Caki2 (cell line): ENCODE results near the gene OR5AC2. TPM values are rescaled to one million over a fixed set of nuclear protein-coding genes. Genes with fewer than 3 reads are reported as not detected.

Experiments
- DNase-seq: peaks from one replicate; pipeline ENCODE4 v3.0.0-alpha.2; 2015; ENCODE audit warnings: low read depth
- in situ Hi-C: cut with HindIII; loops from 2 replicates; pipeline ENCODE4 v1.10.0; 2016; ENCODE audit warnings: low sequenced_read_pairs, low pct_unique_long_range_greater_than_20kb, mixed read lengths
- total RNA-seq: library from RNA; depleted of rRNA; stranded (reverse); fragments of >200 nt; shearing (Covaris generic); gene quantifications from 2 replicates; pipeline ENCODE4 v1.2.3, GENCODE V29; 2014; ENCODE audit warnings: low replicate concordance; rRNA removed

OR5AC2 gene
- total RNA-seq, 1 experiment from 2014 or later = not detected

DNA sequence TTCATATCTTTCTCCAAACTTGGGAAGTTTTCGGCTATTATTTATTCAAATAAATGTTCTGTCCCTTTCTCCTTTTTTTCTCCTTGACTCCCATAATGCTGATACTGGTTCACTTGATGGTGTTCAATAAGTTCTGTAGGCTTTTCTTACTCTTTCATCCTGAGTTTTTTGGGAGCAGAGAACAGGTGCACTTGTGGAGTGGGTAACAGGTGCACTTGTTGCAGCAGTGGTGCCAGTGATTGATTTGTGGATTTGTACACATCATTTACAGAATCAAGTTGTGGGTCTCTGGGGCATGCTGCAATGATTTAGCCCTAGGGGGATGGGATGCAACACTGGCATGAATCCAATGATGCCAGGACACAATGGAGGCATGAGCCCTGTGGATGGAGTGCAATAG lies 28.7 kb downstream of the OR5AC2 start:
- in situ Hi-C loops = no loop called here
- DNase-seq = no peak

- no peak for DNase-seq
- in situ Hi-C loops = no loop called here
These were observed 43.4 kb downstream of the OR5AC2 start, which contains the start of gene OR5H1 for GRCh38 chr3:98130421-98130820. TSS of gene OR5H1 (plus strand) at chr3:98130721. CDS start at chr3:98132698, 1,977 bp downstream.

DNA sequence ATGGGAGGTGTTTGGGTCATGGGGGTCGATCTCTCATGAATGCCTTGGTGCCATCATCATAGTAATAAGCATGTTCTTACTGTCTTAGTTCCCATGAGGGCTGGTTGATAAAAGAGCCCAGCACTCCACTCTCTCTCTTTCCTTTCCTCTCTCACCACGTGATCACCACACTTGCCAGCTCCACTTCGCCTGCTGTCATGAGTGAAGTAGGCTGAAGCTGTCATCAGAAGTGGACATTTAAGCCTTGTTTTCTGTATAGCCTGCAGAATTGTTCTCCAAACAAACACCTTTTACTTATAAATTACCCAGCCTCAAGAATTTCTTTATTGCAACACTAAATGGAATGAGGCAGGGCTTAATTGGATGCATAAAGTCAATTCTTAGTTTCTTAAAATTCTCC lies 49.7 kb downstream of the OR5AC2 start:
- in situ Hi-C loops = no loop called here
- DNase-seq = no peak

Other genes starting within 250 kb of the OR5AC2 start
- gene RIOX2, start 114.7 kb upstream of the OR5AC2 start, total RNA-seq = 13.6 and 24.1 TPM in 2 replicates
- not detected in 2 replicates for gene GABRR3, start 51.9 kb upstream of the OR5AC2 start, total RNA-seq
- gene OR5H1, start 43.5 kb downstream of the OR5AC2 start, total RNA-seq = not detected in 2 replicates
- not detected in 2 replicates for gene OR5H14, start 60.3 kb downstream of the OR5AC2 start, total RNA-seq
- not detected in 2 replicates for gene OR5H15, start 79.5 kb downstream of the OR5AC2 start, total RNA-seq
- not detected in 2 replicates for gene OR5H6, start 177.1 kb downstream of the OR5AC2 start, total RNA-seq
- gene OR5H2, start 195.3 kb downstream of the OR5AC2 start, total RNA-seq = not detected in 2 replicates